ENCODE results near the gene SLC45A2. TPM values are rescaled to one million over a fixed set of nuclear protein-coding genes. Genes with fewer than 3 reads are reported as not detected.

Gene SLC45A2
- total and polyA plus RNA-seq, 2 of the 8 experiments (the other 6 are each of a cell fraction or from before 2014, with no cell fraction given): 0.09 TPM; not detected in 1

GRCh38 chr5:33937017-33937706, 47.3 kb downstream of the SLC45A2 start:
- Histone ChIP-seq H2BK12ac (ENCODE audit: low read depth, low read length) (no peak overlapping the region), H3K79me1 (ENCODE audit: low read depth, low read length) (no peaks in the 10 kb centered on the region), H4K91ac (replicated peaks; ENCODE audit: insufficient read length, low read length) (no peak overlapping the region), H3K27ac (ENCODE audit: low read depth, low read length) (no peak overlapping the region), H2AFZ (ENCODE audit: low read length) (no peak overlapping the region), H3K4me3 (ENCODE audit: extremely low read depth in 1 of 4, insufficient read depth in 2 of 4, low read depth in 3 of 4, low read length in 4 of 4) (peak overlapping the region in 1 of 4 experiments; percentile 67; a peak in 1 of 8 replicates), H3K18ac (ENCODE audit: extremely low read depth, low read length) (no peak overlapping the region), H3K27me3 (replicated peaks in 1 of 4; ENCODE audit: control insufficient read depth in 3 of 4, extremely low read depth in 1 of 4, insufficient read depth in 3 of 4, low read length in 3 of 4) (peaks cover 0 to 17% (median 13%) of the 10 kb centered on the region in 4 experiments; a peak in 5 of 7 replicates), H3K14ac (ENCODE audit: insufficient read length) (no peak overlapping the region), H4K5ac (ENCODE audit: insufficient read length, low read depth, low read length) (no peak overlapping the region), H3K9me3 (ENCODE audit: insufficient read depth in 2 of 2, low read depth in 1 of 2, low read length in 1 of 2) (no peaks in the 10 kb centered on the region), H3K4me2 (ENCODE audit: insufficient read depth in 1 of 2, low read depth in 2 of 2, low read length in 2 of 2) (peak overlapping the region; percentile 82 to 98; a peak in 2 of 4 replicates), H3K36me3 (ENCODE audit: control insufficient read depth in 2 of 4, insufficient read depth in 4 of 4, low read length in 3 of 4) (no peaks in the 10 kb centered on the region), H2BK20ac (ENCODE audit: low read length) (no peak overlapping the region), H3K56ac (replicated peaks; ENCODE audit: insufficient read length, low read depth, low read length) (no peak overlapping the region), H3K4ac (replicated peaks; ENCODE audit: insufficient read length, low read depth, low read length) (no peak overlapping the region), H2BK5ac (ENCODE audit: low read depth, low read length) (no peak overlapping the region), H3K9ac (replicated peaks in 1 of 4; ENCODE audit: extremely low read depth in 1 of 4, low read depth in 3 of 4, low read length in 3 of 4) (no peak overlapping the region), H4K8ac (ENCODE audit: extremely low read depth, insufficient read depth, low read length) (no peak overlapping the region; the same call in 1 of the 2 replicates), H3K23me2 (ENCODE audit: low read depth, low read length) (peaks cover 7% of the 10 kb centered on the region), H3K4me1 (replicated peaks in 1 of 4; ENCODE audit: control insufficient read depth in 3 of 4, insufficient read depth in 4 of 4, low read length in 3 of 4) (peaks cover 0 to 4% (median 3%) of the 10 kb centered on the region in 4 experiments; a peak in 3 of 7 replicates), H3K79me2 (ENCODE audit: control insufficient read depth in 1 of 2, insufficient read depth in 2 of 2, low read length in 2 of 2) (no peaks in the 10 kb centered on the region), H2BK120ac (replicated peaks; ENCODE audit: low read depth, low read length) (no peak overlapping the region), H2AK5ac (ENCODE audit: low read depth, low read length) (no peak overlapping the region), H4K20me1 (replicated peaks in 1 of 2; ENCODE audit: control insufficient read depth in 1 of 2, insufficient read depth in 2 of 2, low read length in 2 of 2) (no peaks in the 10 kb centered on the region), H2BK15ac (ENCODE audit: low read length) (no peak overlapping the region), H3K23ac (ENCODE audit: insufficient read length) (no peak overlapping the region)
- TF ChIP-seq SUZ12 (IDR thresholded peaks at IDR 0.05; ENCODE audit: low read length) (peak; percentile 23; the same call in 1 of the 2 replicates), TBP (IDR thresholded peaks at IDR 0.05; ENCODE audit: low read depth, low read length) (no peak)
- POLR2A ChIA-PET (ENCODE audit: partially characterized antibody): no interaction called here
- CTCF ChIA-PET (ENCODE audit: partially characterized antibody): interaction anchor here (0.7 to 4.6 kb wide), 13 partner anchors 8 to 501 kb away, joined by 3 to 44 read pairs (median 4); partner anchors contain the start of gene ADAMTS12
- DNase-seq (ENCODE audit: low read depth in 1 of 2, low spot score in 2 of 2): no peak
- WGBS, 2 experiments (ENCODE audit: extremely low coverage in 1 of 2, insufficient coverage in 1 of 2, insufficient read length in 1 of 2, insufficient replicate concordance in 2 of 2, low coverage in 1 of 2, low lambda C conversion rate in 2 of 2, missing lambda C conversion rate in 1 of 2): 93% methylated on average over 51 of the region's 54 CpGs; no CpG with 5 or more reads in 1 of the 2 experiments
- FAIRE-seq: no peak
